K562 (cell line): ENCODE data around the gene PNPLA1. TPM values are rescaled to one million over a fixed set of nuclear protein-coding genes. Genes with fewer than 3 reads are reported as not detected.

Experiments used
- BHLHE40 ChIP-seq: IDR thresholded peaks from 2 replicates; pipeline ENCODE4 v1.6.1; 2011; ENCODE audit warnings: low read length, improper control_type of control experiment
- KDM2B ChIP-seq: fragments of 250-450 bp; sonication (Bioruptor Pico); IDR thresholded peaks from 2 replicates; pipeline ENCODE4 v1.8.0; 2021; ENCODE audit warnings: mild to moderate bottlenecking, moderate library complexity
- SNRNP70 ChIP-seq: fragments of 200-400 bp; formaldehyde crosslinking; optimal IDR thresholded peaks from 2 replicates; pipeline ENCODE3; 2017; ENCODE audit warnings: low read depth, low read length
- TAF1 ChIP-seq: IDR thresholded peaks from 2 replicates; pipeline ENCODE4 v1.6.1; 2011; ENCODE audit warnings: mild to moderate bottlenecking, low read length, moderate library complexity; ENCODE audit not compliant: insufficient read depth, control insufficient read depth, severe bottlenecking; ENCODE audit errors: extremely low read depth
- XRCC5 ChIP-seq: fragments of 200-400 bp; formaldehyde crosslinking; IDR thresholded peaks from 2 replicates; pipeline ENCODE4 v1.6.1; 2017; ENCODE audit warnings: low read depth, mild to moderate bottlenecking, low read length
- polyA plus RNA-seq, 8 experiments: library from polyadenylated mRNA; depleted of rRNA in 4 of 8; stranded (reverse) in 5 of 8; unstranded in 3 of 8; fragments of >200 nt; fragmentation: Nextera tagmentation in 2 of 8; fragmentation: Illumina TruSeq in 1 of 8; extraction: Ambion mirVana in 2 of 8; extraction: Trizol in 1 of 8; gene quantifications; 2 replicates each; pipeline versions ENCODE4 v1.2.1 to v1.2.3, GENCODE V29; 2011 to 2014; ENCODE audit warnings: inconsistent platforms in 1 of 8, missing spikeins in 1 of 8
- total RNA-seq, 7 experiments: library from RNA; depleted of rRNA in 6 of 7; stranded (reverse); fragments of >200 nt in 6 of 7; fragmentation: Illumina TruSeq in 2 of 7; extraction: Trizol in 2 of 7; gene quantifications; 2 replicates each; pipeline versions ENCODE4 v1.2.1 to v1.2.3, GENCODE V29; 2011 to 2021; ENCODE audit warnings: low replicate concordance in 1 of 7
- TF ChIP-seq, protein P1 (sequence below): sonication (generic); formaldehyde crosslinking; IDR thresholded peaks from 2 replicates; pipeline ENCODE4 v1.8.1; 2023; ENCODE audit warnings: mild to moderate bottlenecking, missing genetic modification reagents
- TF ChIP-seq, protein P2 (sequence below): fragments of 250-450 bp; sonication (Bioruptor Pico); IDR thresholded peaks from 2 replicates; pipeline ENCODE4 v1.4.0; 2020

The PNPLA1 gene
- total and polyA plus RNA-seq, 9 of the 15 experiments (the other 6 are each of a cell fraction or from before 2014, with no cell fraction given) = 0.04 to 0.27 (median 0.13) TPM; not detected in 2

DNA sequence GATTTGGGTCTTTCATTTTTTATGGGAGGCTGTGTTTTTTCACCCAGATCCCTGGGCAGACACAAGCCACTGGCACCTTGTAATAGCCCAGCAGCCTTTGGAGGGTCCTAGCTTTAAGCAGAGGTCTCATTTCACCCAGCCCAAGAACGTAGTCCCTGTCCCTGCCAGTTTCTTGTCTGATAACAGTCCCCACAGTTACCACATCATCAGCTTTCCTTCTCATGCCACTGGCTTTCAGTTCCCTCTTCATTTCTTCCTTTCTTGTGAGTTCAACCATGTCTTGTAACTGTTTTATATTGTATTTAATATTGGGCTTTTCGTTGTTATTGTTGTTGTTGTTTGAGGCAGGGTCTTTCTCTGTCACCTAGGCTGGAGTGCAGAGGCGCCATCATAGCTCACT, 10.6 kb downstream of the PNPLA1 start (continued):
- TF ChIP-seq KDM2B (CRISPR knock-in tag) (no peak), BHLHE40 (no peak), TAF1 (no peak), SNRNP70 (no peak), XRCC5 (no peak)
- TF ChIP-seq, protein P1, sequence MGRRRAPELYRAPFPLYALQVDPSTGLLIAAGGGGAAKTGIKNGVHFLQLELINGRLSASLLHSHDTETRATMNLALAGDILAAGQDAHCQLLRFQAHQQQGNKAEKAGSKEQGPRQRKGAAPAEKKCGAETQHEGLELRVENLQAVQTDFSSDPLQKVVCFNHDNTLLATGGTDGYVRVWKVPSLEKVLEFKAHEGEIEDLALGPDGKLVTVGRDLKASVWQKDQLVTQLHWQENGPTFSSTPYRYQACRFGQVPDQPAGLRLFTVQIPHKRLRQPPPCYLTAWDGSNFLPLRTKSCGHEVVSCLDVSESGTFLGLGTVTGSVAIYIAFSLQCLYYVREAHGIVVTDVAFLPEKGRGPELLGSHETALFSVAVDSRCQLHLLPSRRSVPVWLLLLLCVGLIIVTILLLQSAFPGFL = no peak
- TF ChIP-seq, protein P2, sequence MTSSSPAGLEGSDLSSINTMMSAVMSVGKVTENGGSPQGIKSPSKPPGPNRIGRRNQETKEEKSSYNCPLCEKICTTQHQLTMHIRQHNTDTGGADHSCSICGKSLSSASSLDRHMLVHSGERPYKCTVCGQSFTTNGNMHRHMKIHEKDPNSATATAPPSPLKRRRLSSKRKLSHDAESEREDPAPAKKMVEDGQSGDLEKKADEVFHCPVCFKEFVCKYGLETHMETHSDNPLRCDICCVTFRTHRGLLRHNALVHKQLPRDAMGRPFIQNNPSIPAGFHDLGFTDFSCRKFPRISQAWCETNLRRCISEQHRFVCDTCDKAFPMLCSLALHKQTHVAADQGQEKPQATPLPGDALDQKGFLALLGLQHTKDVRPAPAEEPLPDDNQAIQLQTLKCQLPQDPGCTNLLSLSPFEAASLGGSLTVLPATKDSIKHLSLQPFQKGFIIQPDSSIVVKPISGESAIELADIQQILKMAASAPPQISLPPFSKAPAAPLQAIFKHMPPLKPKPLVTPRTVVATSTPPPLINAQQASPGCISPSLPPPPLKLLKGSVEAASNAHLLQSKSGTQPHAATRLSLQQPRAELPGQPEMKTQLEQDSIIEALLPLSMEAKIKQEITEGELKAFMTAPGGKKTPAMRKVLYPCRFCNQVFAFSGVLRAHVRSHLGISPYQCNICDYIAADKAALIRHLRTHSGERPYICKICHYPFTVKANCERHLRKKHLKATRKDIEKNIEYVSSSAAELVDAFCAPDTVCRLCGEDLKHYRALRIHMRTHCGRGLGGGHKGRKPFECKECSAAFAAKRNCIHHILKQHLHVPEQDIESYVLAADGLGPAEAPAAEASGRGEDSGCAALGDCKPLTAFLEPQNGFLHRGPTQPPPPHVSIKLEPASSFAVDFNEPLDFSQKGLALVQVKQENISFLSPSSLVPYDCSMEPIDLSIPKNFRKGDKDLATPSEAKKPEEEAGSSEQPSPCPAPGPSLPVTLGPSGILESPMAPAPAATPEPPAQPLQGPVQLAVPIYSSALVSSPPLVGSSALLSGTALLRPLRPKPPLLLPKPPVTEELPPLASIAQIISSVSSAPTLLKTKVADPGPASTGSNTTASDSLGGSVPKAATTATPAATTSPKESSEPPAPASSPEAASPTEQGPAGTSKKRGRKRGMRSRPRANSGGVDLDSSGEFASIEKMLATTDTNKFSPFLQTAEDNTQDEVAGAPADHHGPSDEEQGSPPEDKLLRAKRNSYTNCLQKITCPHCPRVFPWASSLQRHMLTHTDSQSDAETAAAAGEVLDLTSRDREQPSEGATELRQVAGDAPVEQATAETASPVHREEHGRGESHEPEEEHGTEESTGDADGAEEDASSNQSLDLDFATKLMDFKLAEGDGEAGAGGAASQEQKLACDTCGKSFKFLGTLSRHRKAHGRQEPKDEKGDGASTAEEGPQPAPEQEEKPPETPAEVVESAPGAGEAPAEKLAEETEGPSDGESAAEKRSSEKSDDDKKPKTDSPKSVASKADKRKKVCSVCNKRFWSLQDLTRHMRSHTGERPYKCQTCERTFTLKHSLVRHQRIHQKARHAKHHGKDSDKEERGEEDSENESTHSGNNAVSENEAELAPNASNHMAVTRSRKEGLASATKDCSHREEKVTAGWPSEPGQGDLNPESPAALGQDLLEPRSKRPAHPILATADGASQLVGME (CRISPR knock-in tag) = no peak
